HG02840 (cell line): Measurements from ENCODE around the gene GALNT8.
"Not testable (repeated sequence)": the region's sequence is repeated elsewhere in the genome, so short reads cannot be mapped to it uniquely, and the experiment has no call there.

Experiments used
- ATAC-seq: cut with Tn5 transposase; IDR thresholded peaks from one replicate; pipeline ENCODE4 v1.9.1; 2021; ENCODE audit warnings: mild to moderate bottlenecking, moderate library complexity, moderate number of reproducible peaks; ENCODE audit not compliant: unreplicated experiment, low FRiP score

Gene GALNT8

DNA sequence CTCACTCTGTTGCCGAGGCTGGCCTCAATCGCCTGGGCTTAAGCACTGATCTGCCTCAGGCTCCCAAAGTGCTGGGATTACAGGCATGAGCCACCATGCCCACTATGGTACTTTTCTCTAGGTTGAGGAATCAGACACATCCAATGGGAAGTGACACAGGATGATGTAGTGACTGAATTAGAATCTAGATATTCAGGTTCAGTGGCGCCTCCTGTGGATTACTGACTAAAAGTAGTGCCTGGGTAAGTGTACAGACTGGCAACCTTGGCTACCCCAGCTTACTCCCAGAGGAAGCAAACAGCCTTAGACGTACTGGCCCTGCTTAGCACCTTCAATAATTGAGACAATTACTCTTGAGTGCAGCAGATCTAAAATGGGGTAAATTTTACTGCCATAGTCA lies 22.8 kb downstream of the GALNT8 start:
- ATAC-seq, result no peak

DNA sequence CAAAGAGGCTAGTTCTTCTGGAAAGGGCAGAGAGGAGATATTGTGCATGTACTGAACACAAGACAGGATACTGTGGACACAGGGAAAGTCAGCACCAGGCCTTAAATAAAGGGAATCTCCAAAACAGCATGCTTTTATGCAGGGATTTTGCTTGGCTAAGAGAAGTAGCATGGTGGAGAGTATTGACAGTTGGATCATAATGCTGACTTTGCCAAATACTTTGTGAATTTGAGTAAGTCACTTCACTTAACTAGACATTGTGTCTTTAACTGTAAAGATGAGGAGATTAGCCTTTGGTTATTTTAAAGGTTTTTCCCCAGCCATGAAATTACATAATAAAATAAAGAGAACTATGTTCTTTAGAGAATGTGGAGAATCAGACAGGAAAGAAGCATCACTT lies 24.5 kb downstream of the GALNT8 start:
- ATAC-seq, result no peak

DNA sequence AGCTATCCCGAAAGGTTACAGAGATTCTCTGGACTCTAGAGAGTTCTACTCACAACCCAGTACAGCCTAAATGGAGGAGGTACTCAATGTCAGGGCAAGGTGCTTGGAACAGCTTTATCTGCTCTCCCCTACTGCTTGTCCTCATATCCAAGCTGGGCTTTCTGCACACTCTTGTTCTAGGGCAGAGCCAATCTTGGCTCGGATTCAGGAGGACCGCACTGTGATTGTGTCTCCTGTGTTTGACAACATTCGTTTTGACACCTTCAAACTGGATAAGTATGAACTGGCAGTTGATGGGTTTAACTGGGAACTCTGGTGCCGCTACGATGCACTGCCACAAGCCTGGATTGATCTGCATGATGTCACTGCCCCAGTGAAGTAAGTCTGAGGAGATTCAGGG lies 25.0 kb downstream of the GALNT8 start:
- no peak for ATAC-seq

DNA sequence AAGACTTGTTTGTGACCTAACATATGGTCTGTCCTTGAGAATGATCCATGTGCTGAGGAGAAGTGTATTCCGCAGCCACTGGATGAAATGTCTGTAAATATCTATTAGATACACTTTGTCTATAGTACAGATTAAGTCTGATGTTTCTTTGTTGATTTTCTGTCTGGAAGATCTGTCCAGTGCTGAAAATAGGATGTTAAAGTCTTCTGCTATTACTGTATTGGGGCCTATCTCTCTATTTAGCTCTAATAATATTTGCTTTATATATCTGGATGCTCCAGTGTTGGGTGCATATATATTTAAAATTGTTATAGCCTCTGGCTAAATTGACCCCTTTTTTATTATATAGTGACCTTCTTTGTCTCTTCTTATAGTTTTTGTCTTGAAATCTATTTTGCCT lies 31.5 kb downstream of the GALNT8 start:
- ATAC-seq, result not testable (repeated sequence)

DNA sequence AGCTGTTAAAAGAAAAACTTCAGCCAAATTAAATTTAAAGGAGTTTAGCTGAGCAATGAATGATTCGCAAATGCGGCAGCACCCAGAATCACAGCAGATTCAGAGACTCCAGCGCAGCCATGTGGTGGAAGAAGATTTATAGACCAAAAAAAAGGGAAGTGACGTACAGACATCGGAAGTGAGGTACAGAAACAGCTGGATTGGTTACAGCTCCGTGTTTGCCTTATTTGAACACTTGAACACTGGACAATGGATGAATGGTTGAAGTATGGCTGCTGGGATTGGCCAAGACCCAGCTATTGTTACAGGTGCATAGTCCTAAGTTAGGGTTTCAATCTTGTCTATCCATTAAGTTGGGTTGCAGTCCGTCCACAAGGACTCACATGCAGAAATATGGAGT lies 42.6 kb downstream of the GALNT8 start:
- ATAC-seq, result no peak

DNA sequence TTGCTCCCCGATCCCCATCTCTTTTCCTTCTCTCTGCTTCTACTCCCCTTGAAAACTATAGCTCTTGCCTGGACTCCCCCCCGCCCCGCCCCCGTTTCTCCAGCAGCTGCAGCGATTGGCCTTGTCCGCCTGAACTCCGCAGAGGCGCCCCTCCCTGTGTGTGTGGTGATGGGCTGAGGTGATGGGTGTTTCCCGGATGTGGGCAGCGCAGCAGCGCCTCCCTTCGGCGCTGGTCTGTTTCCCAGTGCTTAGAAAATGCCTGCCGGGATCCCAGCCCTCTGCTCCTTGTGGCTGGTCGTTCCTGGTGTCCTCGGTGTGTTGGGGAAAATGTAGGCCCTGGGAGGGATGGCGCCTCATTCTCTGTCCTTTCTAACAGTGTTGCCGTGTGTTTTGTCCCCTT lies 43.3 kb downstream of the GALNT8 start:
- no peak for ATAC-seq

DNA sequence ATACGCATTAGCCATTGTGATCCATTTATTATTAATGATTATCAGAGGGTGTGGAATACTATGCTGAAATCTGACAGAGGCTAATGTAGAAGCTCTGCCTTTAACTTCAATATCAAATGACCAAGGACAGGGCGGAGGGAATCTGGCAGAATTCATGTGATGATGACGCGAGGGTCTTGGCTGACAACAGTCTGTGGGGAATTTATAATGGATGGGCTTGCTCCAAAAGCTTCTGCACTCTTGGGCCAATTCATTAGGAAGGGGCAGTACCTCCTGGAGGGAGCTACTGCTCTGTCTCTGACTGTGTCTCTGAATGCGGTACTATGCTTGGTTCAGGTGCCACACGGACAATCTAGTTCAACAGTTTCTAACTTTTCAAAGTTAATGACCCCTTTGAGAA lies 46.2 kb downstream of the GALNT8 start:
- no peak for ATAC-seq

DNA sequence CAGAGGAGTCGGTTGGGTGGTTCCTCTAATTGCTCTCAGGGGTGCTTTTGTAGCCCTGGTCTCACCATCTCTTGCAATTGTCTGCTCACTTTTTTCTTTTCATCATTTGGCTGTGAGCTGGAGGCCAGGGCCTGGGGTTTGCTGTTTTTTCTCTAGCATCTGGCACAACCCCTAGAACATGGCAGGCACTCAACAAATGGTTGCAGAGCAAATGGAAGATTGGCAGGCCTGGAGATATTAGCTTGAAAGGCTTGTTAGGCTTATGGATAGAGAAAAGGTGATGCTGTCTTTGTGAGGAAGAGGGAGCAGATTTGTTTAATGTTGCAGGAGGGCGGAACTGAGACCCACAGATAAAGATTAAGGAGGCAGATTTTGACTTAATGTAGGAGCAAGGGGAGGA lies 47.0 kb downstream of the GALNT8 start:
- no peak for ATAC-seq

DNA sequence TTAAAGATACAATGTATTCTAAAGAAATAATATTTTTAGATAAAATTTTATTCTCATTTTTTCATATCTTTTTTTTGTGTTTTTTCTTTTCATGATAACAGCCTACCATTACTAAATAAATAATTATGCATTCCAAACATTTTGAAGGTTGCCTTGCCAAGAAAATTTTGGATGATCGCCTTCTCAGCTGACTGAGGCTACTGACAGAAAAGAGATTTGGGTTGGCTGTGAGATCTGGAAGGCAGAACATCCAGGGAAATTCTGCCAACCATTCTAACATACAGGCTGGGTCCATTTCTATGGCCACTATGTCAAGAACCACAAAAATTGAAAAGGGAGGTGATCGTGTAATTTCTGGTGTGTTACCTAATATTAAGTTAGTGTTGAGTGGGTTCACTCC lies 48.1 kb downstream of the GALNT8 start:
- ATAC-seq, result no peak

DNA sequence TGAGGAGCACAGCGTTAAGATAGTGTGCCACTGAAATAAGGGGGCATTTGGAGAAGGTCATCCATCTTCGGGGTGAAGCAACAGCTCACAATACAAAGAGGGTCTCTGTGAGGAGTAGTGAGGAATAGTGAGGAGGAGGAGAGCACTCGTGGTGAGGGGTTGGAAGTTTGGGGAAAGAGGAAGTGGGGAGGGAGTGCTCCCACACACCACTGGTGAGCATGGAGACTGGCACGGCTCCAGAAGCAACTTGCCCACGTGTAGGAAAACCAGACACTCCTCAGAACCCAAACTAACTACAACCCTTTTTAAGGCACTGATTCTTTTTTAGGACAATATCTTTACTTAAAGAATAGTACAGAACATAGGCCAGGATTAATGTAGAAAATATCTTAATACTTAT lies 48.9 kb downstream of the GALNT8 start:
- ATAC-seq, result no peak

DNA sequence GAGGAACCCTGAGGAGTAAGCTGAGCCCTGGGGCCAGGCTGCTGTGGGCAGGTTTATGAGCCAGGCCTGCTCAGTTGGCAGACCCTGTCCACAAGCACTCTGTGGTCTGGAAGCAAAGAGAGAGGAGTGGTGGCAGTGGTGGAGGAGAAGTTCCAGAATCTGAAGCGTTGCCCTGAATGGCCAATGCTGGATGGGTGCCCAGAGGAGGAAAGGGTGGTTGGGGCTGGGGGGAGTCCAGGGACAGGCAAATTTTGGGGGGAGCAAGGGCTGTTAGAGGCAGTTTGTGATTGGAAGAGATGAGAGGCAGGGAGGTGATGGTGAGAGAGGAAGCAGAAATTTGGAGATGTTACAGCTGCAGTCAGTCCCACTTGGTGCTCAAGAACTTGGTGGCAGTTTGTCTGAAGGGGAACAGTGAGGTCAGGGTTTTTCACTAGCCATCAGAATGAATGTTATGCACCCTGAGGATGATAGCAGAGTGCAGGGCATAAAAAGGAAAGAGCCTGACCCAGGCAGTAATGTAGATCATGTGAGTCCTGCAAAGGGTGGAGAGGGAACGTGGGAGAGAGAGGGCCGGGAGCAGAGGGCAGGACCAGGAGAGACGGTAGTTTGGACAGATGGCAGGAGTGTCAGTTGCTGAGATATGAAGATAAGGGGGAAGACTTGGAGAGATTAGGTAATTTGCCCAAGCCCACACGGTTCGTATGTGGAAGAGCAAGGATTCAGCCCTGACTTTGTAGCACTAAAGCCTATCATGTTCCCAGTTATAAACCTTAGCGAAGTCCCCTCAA lies 51.2 kb downstream of the GALNT8 start:
- ATAC-seq, result no peak

DNA sequence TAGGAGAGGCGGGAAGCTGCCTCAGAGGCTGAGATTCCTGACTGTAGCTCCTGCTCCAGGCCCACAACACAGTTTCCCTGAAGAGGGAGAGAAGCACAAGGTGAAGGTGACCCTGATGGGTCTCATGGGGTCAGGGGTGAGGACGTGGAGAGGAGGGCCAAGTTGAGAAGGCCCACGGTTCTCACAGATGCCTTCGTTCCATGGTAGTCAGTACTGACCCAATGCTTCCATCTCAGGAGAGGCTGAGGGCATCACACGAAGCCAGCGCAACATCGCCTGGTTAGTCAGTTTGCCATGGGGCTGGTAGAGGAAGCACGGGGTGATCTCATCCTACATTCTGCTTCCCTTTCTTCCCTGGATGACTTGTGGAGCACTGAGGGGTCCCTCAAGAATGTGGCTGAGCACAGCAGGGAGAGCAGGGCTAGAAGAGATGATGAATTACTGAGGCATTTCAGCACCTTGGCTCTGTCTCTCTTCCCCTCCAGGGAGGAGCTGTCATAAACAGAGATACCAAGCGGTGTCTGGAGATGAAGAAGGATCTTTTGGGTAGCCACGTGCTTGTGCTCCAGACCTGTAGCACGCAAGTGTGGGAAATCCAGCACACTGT lies 51.9 kb downstream of the GALNT8 start:
- no peak for ATAC-seq

DNA sequence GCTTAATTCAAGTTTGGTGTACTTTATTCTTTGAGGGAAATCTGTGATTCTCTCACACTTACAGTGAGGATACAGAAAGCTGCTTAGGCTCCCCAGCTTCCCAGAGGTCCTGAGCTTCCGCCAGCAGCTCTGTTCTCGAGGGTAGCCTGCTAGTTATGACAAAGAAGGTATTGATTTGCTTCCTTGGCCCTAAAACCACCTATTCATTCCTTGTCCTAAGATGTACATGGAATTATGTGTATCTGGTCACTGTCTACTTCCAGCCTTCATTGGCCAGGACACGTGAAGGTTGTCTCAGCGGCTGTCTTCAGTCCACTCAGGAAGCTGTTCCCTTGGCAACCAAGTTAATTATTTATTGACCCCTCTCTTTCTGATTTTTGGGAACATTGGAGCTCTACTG lies 55.7 kb downstream of the GALNT8 start:
- no peak for ATAC-seq

DNA sequence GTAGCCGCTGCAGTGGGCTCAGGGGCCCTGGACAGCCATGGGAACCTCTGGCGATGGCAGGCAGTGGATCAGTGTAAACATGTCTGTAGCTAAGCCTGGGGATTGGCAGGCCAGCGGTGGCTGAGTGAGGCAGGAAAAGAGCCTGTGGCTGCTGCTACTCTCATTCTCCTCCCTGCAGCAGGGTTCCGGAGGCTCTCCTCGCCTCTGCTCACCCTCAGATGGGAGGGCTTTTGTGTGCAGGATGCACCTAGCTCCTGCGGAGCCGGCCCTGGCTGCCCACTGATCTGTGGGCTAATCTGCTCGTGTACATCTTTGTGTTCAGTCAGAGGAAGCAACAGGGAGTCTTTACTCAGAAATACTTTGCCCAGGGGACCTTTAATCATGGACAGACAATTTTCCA lies 59.5 kb downstream of the GALNT8 start:
- no peak for ATAC-seq

DNA sequence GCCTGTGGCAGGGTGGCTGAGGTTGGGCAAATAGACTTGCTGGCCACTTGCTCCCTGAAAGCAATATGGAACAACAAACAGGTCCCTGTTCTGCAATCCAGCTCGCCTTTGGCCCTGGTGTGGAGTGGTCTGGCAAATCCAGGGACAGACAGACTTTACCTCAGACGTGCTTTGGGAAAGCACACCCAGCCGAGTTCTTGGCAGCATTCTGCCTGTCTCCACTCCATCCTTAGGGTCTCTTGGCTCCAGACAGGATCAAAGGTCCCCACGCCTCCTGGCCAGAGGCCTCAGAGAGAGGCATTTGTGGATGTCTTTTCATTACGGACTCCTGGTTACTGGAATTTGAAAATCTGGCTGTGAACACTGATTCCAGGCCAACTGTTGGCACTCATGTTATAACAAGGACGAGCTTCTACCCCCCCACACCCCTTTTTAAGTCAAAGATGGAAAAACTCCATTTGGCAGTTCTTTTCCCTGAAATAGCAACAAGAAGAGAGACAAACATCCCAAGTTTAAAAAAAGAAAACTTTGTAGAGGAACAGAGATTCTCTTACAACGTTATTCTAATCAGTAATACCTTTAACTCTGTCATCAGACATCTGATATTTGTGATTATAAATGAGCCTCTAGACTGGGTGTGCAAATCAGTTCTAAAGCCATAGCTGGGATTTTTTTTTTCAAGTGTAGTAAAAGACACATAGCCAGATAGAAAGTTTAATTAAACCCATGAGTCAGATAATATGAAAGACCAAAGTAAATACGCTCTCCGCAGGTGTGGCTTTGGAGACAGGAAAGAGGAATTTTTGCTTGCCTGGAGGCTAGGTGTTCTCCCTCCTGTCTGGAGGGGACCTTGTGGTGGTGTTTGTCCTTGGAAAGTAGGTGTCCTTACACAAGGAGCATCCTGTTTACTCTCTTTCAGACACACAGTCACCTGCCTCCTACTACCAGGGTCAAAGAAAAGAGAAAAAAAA lies 60.7 kb downstream of the GALNT8 start:
- ATAC-seq, result no peak

DNA sequence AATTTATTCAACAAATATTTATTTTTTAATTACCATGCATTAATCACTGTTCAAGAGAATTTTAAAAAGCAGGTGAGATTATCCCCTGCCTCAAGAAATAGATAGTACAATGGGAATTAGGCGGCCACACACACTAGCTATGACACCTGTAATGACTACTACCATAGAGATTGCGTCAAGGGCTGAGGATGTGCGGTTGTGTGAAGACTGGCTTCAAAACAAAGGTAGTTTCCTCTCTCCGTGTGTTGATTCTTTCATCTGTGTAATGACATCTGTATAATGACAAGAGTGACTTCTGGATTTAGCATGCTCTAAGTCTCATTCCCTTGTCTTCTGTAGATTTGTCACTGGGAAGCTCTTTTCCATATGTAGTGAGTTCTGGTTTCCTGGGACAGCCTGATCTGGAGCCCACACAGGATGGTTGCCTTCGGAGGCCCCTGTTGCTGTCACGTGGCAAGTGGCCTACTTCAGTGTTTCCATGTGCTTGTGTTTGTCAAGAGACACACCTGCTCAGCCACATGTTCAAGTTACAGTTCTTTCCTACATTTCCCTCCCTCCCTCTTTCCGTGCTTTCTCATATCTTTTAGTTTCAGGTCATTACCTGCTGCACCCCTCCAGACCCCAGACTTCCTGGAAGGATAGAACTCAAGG lies 64.3 kb downstream of the GALNT8 start:
- ATAC-seq, result no peak

DNA sequence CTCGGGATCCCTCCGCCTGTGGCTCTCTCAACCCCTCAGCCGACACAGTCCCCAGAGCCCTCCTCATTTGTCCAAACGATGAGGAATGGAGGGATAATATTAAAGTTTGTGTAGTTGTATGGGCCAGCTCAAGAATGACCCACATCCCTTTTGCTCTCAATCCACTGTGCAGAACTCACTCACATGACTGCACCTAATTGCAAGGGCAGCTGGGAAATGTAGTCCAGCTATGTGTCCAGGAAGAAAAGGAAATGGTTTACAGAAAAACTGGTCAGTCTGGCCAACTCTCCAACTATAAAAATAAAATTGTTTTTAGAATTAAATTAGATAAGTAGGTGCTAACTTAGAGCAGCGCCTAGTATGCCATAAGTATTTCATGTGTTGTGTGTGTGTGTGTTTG lies 66.6 kb downstream of the GALNT8 start:
- ATAC-seq, result no peak

DNA sequence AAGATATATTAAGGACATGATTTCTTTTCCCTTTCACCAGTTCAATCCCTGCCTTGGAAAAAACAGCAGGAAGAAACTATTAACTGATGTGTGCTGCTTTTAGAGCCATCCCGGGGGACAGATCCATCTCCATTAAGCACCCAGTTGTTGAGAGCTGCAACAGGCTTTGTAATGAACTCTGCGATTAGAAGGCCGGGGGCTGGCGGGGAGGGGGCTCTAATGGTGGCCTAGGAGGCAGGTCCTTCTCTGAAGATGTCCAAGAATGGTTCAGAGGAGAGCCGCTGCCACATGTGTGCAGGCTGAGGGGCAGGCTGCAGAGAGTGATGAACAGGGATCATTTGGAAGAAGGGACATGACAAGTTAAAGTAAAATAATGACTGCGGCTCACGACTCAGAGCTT lies 67.8 kb downstream of the GALNT8 start:
- no peak for ATAC-seq

DNA sequence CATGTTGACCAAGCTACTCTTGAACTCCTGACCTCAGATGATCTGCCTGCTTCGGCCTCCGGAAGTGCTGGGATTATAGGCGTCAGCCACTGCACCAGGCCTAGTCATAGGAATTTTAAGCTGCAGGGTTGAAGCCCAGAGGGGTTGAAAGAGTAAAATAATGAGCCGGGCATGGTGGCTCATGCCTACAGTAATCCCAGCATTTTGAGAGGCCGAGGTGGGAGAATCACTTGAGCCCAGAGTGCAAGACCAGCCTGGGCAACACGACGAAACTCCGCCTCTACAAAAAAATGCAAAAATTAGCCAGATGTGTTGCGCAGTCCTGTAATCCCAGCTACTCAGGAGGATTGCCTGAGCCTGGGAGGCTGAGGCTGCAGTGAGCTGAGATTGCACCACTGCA lies 69.6 kb downstream of the GALNT8 start:
- ATAC-seq, result no peak

DNA sequence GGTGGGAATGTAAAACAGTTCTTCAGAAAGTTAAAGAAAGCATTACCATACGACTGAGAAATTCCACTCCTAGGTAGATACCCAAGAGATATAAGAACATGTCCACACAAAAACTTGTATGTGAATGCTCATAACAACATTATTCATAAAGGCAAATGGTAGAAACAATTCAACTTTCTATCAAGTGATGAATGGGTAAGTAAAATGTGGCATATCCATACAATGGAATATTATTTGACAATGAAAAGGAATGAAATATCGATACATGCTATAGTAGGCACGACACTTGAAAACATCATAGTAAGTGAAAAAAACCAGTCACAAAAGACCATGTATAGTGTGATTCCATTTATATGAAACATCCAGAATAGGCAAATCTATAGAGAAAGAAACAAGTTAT lies 71.3 kb downstream of the GALNT8 start:
- ATAC-seq, result no peak

DNA sequence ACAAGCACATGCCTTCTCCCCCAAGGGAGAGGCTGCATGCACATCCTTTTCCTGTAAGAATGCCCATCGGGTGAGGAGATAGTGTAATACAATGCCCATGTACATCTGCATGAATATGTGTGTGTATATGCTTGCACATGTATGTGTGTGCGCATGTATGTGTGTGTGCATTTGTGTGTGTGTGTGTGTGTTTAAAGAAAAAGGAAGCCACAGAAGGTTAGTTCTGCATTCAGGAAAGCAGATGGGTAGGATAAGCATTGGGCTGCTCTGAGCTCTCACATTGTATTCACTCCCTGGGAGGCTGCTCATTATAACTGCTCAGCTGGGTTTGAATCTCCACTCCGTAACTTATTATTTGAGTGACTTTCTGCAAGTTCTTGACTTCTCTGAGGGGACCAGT lies 74.3 kb downstream of the GALNT8 start:
- no peak for ATAC-seq
